MCF 10A (cell line): ENCODE measurements around the gene KLF13. TPM values are rescaled to one million over a fixed set of nuclear protein-coding genes. Genes with fewer than 3 reads are reported as not detected.

Experiments
- BruUV-seq: library from RNA; stranded (reverse); fragments of 400-500 nt; replicated peaks from 2 replicates; lab custom pipeline; 2021; lab: Mats Ljungman, UMichigan
- CTCF ChIA-PET: fragments of 300-600 bp; sonication (Branson Sonifier 250); formaldehyde crosslinking; extraction: SDS; loops from one replicate; lab custom pipeline; 2021; ENCODE audit warnings: antibody characterized with exemption, inconsistent platforms; lab: Yijun Ruan, JAX
- POLR2A ChIA-PET: fragments of 300-600, 350-650 bp; sonication (Branson Sonifier 250); formaldehyde crosslinking; extraction: SDS; loops from one replicate; lab custom pipeline; 2020; ENCODE audit warnings: antibody characterized with exemption, inconsistent platforms; lab: Yijun Ruan, JAX
- DNase-seq: peaks from one replicate; pipeline ENCODE4 v3.0.0-alpha.2; 2018; ENCODE audit not compliant: unreplicated experiment
- H3K27ac Mint-ChIP-seq: one replicate; pipeline ENCODE4 v1.8.0; 2022; ENCODE audit warnings: mild to moderate bottlenecking, low read depth, mixed read lengths; ENCODE audit not compliant: unreplicated experiment
- H3K27me3 Mint-ChIP-seq: one replicate; pipeline ENCODE4 v1.8.0; 2022; ENCODE audit warnings: mixed read lengths; ENCODE audit not compliant: insufficient read depth, unreplicated experiment
- H3K36me3 Mint-ChIP-seq: one replicate; pipeline ENCODE4 v1.8.0; 2022; ENCODE audit warnings: mild to moderate bottlenecking, moderate library complexity, mixed read lengths; ENCODE audit not compliant: insufficient read depth, unreplicated experiment
- H3K4me1 Mint-ChIP-seq: one replicate; pipeline ENCODE4 v1.8.0; 2022; ENCODE audit warnings: mixed read lengths; ENCODE audit not compliant: insufficient read depth, unreplicated experiment
- H3K4me3 Mint-ChIP-seq: one replicate; pipeline ENCODE4 v1.8.0; 2022; ENCODE audit warnings: mild to moderate bottlenecking, moderate library complexity, mixed read lengths; ENCODE audit not compliant: unreplicated experiment
- H3K9me3 Mint-ChIP-seq: one replicate; pipeline ENCODE4 v1.8.0; 2022; ENCODE audit warnings: mixed read lengths; ENCODE audit not compliant: unreplicated experiment
- CTCF ChIP-seq: fragments of 200-600 bp; IDR thresholded peaks from one replicate; pipeline ENCODE4 v1.8.0; 2022; ENCODE audit warnings: antibody characterized with exemption, mild to moderate bottlenecking; ENCODE audit not compliant: unreplicated experiment
- intact Hi-C: fragments of 100-400 bp; cut with micrococcal nuclease; formaldehyde crosslinking; loops from 2 replicates; pipeline ENCODE4 v1.14.1; 2022
- total RNA-seq: library from RNA; stranded (reverse); gene quantifications from 2 replicates; pipeline ENCODE4 v1.2.3, GENCODE V29; 2022

The KLF13 gene
- total RNA-seq, 1 experiment from 2014 or later: 83.1 TPM

DNA sequence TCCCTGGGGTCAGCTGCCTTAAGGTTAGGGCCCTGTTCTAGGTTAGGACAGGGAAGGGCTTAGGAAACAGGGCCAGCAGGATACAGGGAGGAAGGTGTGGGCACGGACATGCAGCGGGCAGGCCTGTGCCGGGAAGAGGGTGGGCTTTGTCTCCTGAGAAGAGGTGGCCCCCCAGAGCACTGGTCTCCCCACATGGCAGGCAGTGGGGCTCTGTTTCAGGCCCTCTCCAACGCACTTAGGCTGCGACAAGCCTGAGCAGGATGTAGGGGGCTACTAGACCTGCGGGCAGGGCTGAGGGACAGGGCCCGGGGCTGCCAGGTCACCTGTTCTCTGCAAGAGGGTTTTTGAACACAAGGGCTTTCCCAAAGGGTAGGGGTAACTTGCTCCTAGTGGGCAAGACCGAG, 33.5 kb downstream of the KLF13 start:
- no peak for DNase-seq
- CTCF ChIA-PET: interaction anchor here (0.9 to 2.1 kb wide), 4 partner anchors 38 to 258 kb away, joined by 3 to 7 read pairs (median 3); no protein-coding TSS in a partner anchor
- no peak overlapping the region for H3K4me3 Mint-ChIP-seq
- peaks cover 14% of the 10 kb centered on the region for H3K36me3 Mint-ChIP-seq
- POLR2A ChIA-PET: interaction anchor here (0.7 kb wide), 1 partner anchor 30 kb away, joined by 3 read pairs; no protein-coding TSS in a partner anchor
- BruUV-seq: no TSS peak
- no peaks in the 10 kb centered on the region for H3K27me3 Mint-ChIP-seq
- no peaks in the 10 kb centered on the region for H3K9me3 Mint-ChIP-seq
- peak overlapping the region; percentile 16 for H3K27ac Mint-ChIP-seq
- TF ChIP-seq CTCF: no peak
- intact Hi-C loops: loop anchor here (5.0 kb wide), 1 partner anchor 33 kb away; the partner anchor contains the start of gene KLF13
- peaks cover 66% of the 10 kb centered on the region for H3K4me1 Mint-ChIP-seq

GRCh38 chr15:31360843-31361763, 34.5 kb downstream of the KLF13 start:
- CTCF ChIA-PET: interaction anchor here (1.2 to 10.8 kb wide), 4 partner anchors 37 to 128 kb away, joined by 3 to 182 read pairs (median 4); no protein-coding TSS in a partner anchor
- TF ChIP-seq CTCF: no peak
- H3K4me3 Mint-ChIP-seq: no peak overlapping the region
- BruUV-seq: no TSS peak
- H3K27me3 Mint-ChIP-seq: no peaks in the 10 kb centered on the region
- no peaks in the 10 kb centered on the region for H3K9me3 Mint-ChIP-seq
- peaks cover 69% of the 10 kb centered on the region for H3K4me1 Mint-ChIP-seq
- DNase-seq: peak; percentile 25
- H3K27ac Mint-ChIP-seq: peak overlapping the region; percentile 16
- intact Hi-C loops: loop anchor here (5.0 kb wide), 1 partner anchor 34 kb away; the partner anchor contains the start of gene KLF13
- POLR2A ChIA-PET: interaction anchor here (0.7 to 2.1 kb wide), 4 partner anchors 32 to 163 kb away, joined by 3 to 8 read pairs (median 4); no protein-coding TSS in a partner anchor
- H3K36me3 Mint-ChIP-seq: peaks cover 11% of the 10 kb centered on the region

GRCh38 chr15:31361764-31362515, 35.3 kb downstream of the KLF13 start:
- intact Hi-C loops: loop anchor here (5.0 kb wide), 1 partner anchor 35 kb away; the partner anchor contains the start of gene KLF13
- POLR2A ChIA-PET: interaction anchor here (1.1 to 2.1 kb wide), 5 partner anchors 15 to 146 kb away, joined by 3 to 8 read pairs (median 3); no protein-coding TSS in a partner anchor
- peaks cover 8% of the 10 kb centered on the region for H3K36me3 Mint-ChIP-seq
- no peak overlapping the region for H3K4me3 Mint-ChIP-seq
- TF ChIP-seq CTCF: no peak
- no TSS peak for BruUV-seq
- H3K27ac Mint-ChIP-seq: peak overlapping the region; percentile 80
- DNase-seq: peak; percentile 16
- CTCF ChIA-PET: interaction anchor here (0.6 to 10.8 kb wide), 5 partner anchors 35 to 230 kb away, joined by 3 to 182 read pairs (median 4); no protein-coding TSS in a partner anchor
- no peaks in the 10 kb centered on the region for H3K9me3 Mint-ChIP-seq
- no peaks in the 10 kb centered on the region for H3K27me3 Mint-ChIP-seq
- H3K4me1 Mint-ChIP-seq: peaks cover 69% of the 10 kb centered on the region
